Pancreas (tissue), 10 donors: ENCODE measurements around the gene B4GALNT2. TPM values are rescaled to one million over a fixed set of nuclear protein-coding genes. Genes with fewer than 3 reads are reported as not detected.
A peak's percentile ranks its signal among the peaks of the same experiment; 100 is the strongest.

Source experiments
- ATAC-seq, 4 donors: fragments of 200-7000 bp; cut with Tn5 transposase; one replicate each; pipeline versions ENCODE4 v1.8.0 to v1.9.1; 2020; ENCODE audit warnings: mild to moderate bottlenecking in 4 of 4, moderate library complexity in 4 of 4
- DNase-seq, 6 donors: peaks; one replicate each; pipeline ENCODE4 v3.0.0-alpha.2; 2020
- FAIRE-seq: peaks from 2 replicates; lab custom pipeline; 2012; peaks lifted over from hg19 to GRCh38; lab: Jason Lieb, UNC
- H3K27ac ChIP-seq, 4 donors: fragments of 200-600 bp; sonication (generic); 1 replicate in 3 of 4; 2 replicates in 1 of 4; pipeline versions ENCODE4 v1.5.0 to v1.8.0; 2020
- H3K27me3 ChIP-seq, 4 donors: fragments of 200-600 bp; one replicate each; pipeline ENCODE4 v1.8.0; 2021
- H3K36me3 ChIP-seq, 3 donors: fragments of 200-600 bp; sonication (generic) in 1 of 3; one replicate each; pipeline versions ENCODE4 v1.5.0 to v1.8.0; 2020 to 2021
- H3K4me1 ChIP-seq, 3 donors: fragments of 200-600 bp; one replicate each; pipeline ENCODE4 v1.8.0; 2021
- H3K4me3 ChIP-seq, 4 donors: fragments of 200-600 bp; sonication (generic) in 2 of 4; one replicate each; pipeline versions ENCODE4 v1.5.0 to v1.8.0; 2020 to 2021
- H3K9me3 ChIP-seq, 4 donors: fragments of 200-600 bp; one replicate each; pipeline ENCODE4 v1.8.0; 2021
- WGBS, 2 donors: extraction: QIAGEN DNeasy Blood & Tissue Kit; methylation state at CpG; one replicate each; pipeline ENCODE4 v1.1.7; 2013; 5-methylcytosine and 5-hydroxymethylcytosine counted together
- intact Hi-C, 3 donors: fragments of 100-400 bp; cut with DNase I; formaldehyde crosslinking; loops; one replicate each; pipeline versions ENCODE4 v1.11.1 to v1.14.2; 2022
- polyA plus RNA-seq, 2 donors: library from polyadenylated mRNA; stranded (reverse); fragments of 200-250 nt; gene quantifications; one replicate each; pipeline ENCODE4 v1.2.3, GENCODE V29; 2013
- total RNA-seq, 6 donors: library from RNA; stranded (reverse); fragmentation: NEBNext Ultra II Directional in 4 of 6; extraction: Animal tissue kit (Norgen Biotek cat#: 25700) in 4 of 6; gene quantifications; one replicate each; pipeline versions ENCODE4 v1.2.1 to v1.2.4, GENCODE V29; 2021 to 2023
- TF ChIP-seq, protein P1 (sequence below), 4 donors: fragments of 200-600 bp; sonication (generic) in 3 of 4; IDR thresholded peaks; one replicate each; pipeline versions ENCODE4 v1.5.0 to v1.8.0; 2021; ENCODE audit warnings: antibody characterized with exemption in 4 of 4
- donor health status: healthy with polysubstance abuse.
- donor health status: DM: no; HTN: no; CAD: no; lungs with moderate emphysema.
- donor health status: DM: no; HTN: no; CAD: no.
- donor health status: control.
- donor health status: control.
- donor health status: Bipolar disorder and iron deficiency.
- donor health status: DM: yes; HTN: yes; CAD: no.
- donor health status: DM: no; HTN: no; CAD: no.
- donor health status: DM: no; HTN: no; CAD: no.
- donor health status: DM: yes; HTN: yes; CAD: no.

Gene B4GALNT2
- total and polyA plus RNA-seq, 8 donors: 0.03 TPM; not detected in 7

DNA sequence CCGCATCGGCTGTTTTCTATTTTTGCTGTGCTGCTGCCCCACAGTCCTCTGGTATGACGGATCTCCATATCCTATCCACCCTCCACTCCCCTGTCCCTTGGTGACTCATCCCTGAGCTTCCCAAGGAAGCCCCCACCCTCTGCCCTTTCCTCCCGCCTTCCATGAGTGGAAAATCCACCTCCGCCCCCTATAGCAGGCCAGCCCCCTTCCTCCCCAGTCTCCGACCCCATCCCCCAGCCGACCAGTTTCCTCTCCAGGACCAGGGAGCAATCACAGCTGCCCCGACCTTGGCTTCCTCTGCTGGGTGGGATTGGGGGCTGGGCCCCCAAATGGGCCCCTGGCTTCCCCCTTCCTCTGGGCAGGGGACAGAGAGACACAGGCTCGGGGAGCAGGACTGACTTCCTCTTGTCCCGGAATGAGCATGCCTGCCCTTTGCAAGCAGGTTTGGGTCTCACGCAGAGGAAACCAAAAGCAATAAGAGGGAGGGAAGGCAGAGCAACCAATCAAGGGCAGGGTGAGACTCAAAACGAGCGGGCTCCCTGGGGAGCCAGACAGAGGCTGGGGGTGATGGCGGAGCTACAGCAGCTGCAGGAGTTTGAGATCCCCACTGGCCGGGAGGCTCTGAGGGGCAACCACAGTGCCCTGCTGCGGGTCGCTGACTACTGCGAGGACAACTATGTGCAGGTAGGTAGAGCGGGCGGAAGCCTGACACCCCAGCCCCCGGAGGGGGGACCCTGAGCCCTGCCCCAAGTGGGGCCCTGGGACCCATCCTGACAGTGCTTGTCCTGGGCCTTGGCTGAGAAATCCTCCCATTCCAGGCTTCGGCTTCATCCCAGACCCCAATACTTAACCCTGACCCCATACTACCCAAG, 77.8 kb downstream of the B4GALNT2 start, which contains the start of the genes ABI3 and GNGT2:
ABI3 (plus strand) TSS at position 550 of the 872 bp plus-strand sequence; CDS start at position 568, 18 bp downstream.
GNGT2 (minus strand) TSS at position 417 of the 872 bp plus-strand sequence. CDS start 3,152 bp downstream, outside the sequence.
- peak in 3 of 4 donors; percentile 31 to 69 (median 42) for ATAC-seq
- TF ChIP-seq, protein P1, sequence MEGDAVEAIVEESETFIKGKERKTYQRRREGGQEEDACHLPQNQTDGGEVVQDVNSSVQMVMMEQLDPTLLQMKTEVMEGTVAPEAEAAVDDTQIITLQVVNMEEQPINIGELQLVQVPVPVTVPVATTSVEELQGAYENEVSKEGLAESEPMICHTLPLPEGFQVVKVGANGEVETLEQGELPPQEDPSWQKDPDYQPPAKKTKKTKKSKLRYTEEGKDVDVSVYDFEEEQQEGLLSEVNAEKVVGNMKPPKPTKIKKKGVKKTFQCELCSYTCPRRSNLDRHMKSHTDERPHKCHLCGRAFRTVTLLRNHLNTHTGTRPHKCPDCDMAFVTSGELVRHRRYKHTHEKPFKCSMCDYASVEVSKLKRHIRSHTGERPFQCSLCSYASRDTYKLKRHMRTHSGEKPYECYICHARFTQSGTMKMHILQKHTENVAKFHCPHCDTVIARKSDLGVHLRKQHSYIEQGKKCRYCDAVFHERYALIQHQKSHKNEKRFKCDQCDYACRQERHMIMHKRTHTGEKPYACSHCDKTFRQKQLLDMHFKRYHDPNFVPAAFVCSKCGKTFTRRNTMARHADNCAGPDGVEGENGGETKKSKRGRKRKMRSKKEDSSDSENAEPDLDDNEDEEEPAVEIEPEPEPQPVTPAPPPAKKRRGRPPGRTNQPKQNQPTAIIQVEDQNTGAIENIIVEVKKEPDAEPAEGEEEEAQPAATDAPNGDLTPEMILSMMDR (IDR thresholded peaks at IDR 0.05): no peak
- Histone ChIP-seq H3K27me3 (no peaks in the 10 kb centered on the region), H3K27ac (peak within 1 kb of the TSS in 2 of 4 donors; percentile 12 to 34), H3K36me3 (no peaks in the 10 kb centered on the region), H3K4me1 (peaks cover 0 to 2% (median 0%) of the 10 kb centered on the region in 3 donors), H3K4me3 (peak within 1 kb of the TSS in 1 of 4 donors; percentile 32), H3K9me3 (no peaks in the 10 kb centered on the region)
- intact Hi-C loops: no loop called here
- FAIRE-seq: no peak
- DNase-seq: no peak
- WGBS, 2 donors: 38 to 53% methylated on average over 22 of the region's 22 CpGs

- FAIRE-seq (no peak), ATAC-seq (no peak), DNase-seq (no peak)
- no peak overlapping the region for H3K27ac ChIP-seq
- H3K27me3 ChIP-seq: peaks cover 0 to 3% (median 0%) of the 10 kb centered on the region in 4 donors
- no peaks in the 10 kb centered on the region for H3K36me3 ChIP-seq
- peaks cover 0 to 2% (median 0%) of the 10 kb centered on the region in 3 donors for H3K4me1 ChIP-seq
- WGBS, 2 donors: 73 to 84% methylated on average over 5 of the region's 5 CpGs
- H3K9me3 ChIP-seq: no peaks in the 10 kb centered on the region
- TF ChIP-seq, protein P1 (IDR thresholded peaks at IDR 0.05): no peak
- intact Hi-C loops: no loop called here
- no peak overlapping the region for H3K4me3 ChIP-seq
Observed at GRCh38 chr17:49213399-49213798, 80.8 kb downstream of the B4GALNT2 start.

DNA sequence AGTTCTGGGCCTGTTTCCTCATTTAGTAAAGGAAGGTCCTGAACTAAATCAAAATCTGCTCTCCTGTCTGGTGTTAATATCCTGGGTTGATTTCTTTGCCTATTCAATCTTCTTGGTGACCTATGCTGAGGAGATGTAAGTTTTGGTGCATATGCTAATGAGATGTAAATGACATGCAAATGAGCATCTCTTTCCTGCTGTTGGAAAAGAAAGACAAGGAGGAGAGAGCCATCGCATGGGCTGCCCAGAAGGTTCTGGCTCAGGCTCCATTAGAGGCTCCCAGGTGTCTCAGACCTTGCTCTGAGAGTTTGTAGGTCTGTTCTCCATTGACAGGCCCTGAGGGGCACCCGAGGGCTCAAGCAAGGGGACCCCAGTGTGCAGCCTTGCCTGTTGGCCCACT, 81.3 kb downstream of the B4GALNT2 start:
- ATAC-seq: no peak
- 92 to 93% methylated on average over 2 of the region's 2 CpGs for WGBS, 2 donors
- DNase-seq: no peak
- TF ChIP-seq, protein P1 (IDR thresholded peaks at IDR 0.05): no peak
- FAIRE-seq: no peak
- Histone ChIP-seq H3K9me3 (no peaks in the 10 kb centered on the region), H3K27me3 (peaks cover 0 to 3% (median 0%) of the 10 kb centered on the region in 4 donors), H3K4me1 (peaks cover 0 to 2% (median 0%) of the 10 kb centered on the region in 3 donors), H3K4me3 (peak overlapping the region in 1 of 4 donors; percentile 12), H3K36me3 (no peaks in the 10 kb centered on the region), H3K27ac (no peak overlapping the region)
- intact Hi-C loops: no loop called here

GRCh38 chr17:49214676-49215360, 82.2 kb downstream of the B4GALNT2 start:
- WGBS, 2 donors: 30 to 34% methylated on average over 12 of the region's 12 CpGs
- Histone ChIP-seq H3K4me3 (no peak overlapping the region), H3K9me3 (no peaks in the 10 kb centered on the region), H3K27ac (no peak overlapping the region), H3K27me3 (peaks cover 0 to 3% (median 0%) of the 10 kb centered on the region in 4 donors), H3K4me1 (peaks cover 0 to 2% (median 0%) of the 10 kb centered on the region in 3 donors), H3K36me3 (no peaks in the 10 kb centered on the region)
- ATAC-seq (peak; percentile 33 to 80 (median 58)), FAIRE-seq (no peak), DNase-seq (peak; percentile 46 to 80 (median 72))
- intact Hi-C loops: no loop called here
- TF ChIP-seq, protein P1 (IDR thresholded peaks at IDR 0.05): no peak
